ENCODE measurements around the gene MGAT4A.
"Not testable (repeated sequence)": the region's sequence is repeated elsewhere in the genome, so short reads cannot be mapped to it uniquely, and the experiment has no call there.

The MGAT4A gene

GRCh38 chr2:98730053-98730706, 752 bp downstream of the MGAT4A start:
- peak; percentile 25 for DNase-seq (ENCODE audit: low read depth, low spot score)

GRCh38 chr2:98729652-98730051, 1.3 kb downstream of the MGAT4A start:
- DNase-seq (ENCODE audit: low read depth, low spot score), result no peak

DNA sequence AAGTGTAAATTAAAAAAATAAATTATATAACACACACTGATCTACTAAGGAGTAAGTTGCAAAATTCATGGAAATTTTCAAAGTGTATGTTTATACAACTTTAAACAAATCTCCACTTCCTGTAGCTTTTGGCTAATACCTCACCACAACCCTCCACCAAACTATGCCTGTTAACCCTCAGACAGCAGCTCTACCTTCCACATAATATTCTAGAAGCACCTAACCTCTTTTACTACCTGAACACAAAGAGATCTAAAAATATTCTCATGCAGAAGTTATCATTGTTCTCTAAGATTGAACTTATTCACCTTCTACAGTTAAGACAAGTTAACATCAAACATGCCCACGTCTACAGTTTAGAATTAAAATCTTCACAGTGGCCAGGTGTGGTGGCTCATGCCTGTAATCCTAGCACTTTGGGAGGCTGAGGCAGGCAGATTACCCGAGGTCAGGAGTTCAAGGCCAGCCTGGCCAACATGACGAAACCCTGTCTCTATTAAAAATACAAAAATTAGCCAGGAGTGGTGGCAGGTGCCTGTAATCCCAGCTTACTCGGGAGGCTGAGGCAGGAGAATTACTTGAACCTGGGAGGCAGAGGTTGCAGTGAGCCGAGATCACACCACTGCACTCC, 2.7 kb downstream of the MGAT4A start:
- DNase-seq (ENCODE audit: low read depth, low spot score), result not testable (repeated sequence)

GRCh38 chr2:98727369-98728087, 3.4 kb downstream of the MGAT4A start:
- no peak for DNase-seq (ENCODE audit: low read depth, low spot score)

- no peak for DNase-seq (ENCODE audit: low read depth, low spot score)
These were observed 4.1 kb downstream of the MGAT4A start for GRCh38 chr2:98726735-98727368.

DNA sequence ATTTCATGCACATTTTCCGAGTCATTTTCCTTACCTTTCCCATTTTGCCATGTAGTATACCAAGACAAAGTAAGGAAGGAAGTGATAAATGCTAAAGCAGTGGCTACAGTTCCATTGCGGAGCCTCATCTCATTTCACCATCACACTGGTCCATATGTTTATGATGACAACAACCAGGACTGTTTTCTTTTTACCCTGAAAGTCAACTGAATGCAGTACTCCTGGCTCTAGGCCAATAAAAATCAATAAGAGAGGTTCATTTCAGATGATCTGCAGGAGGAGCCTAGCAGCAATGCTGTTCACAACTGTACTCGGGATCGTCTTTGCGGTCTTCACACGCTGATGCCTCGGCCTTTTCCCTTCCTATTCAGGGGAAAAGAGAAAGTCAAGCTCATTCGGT, 4.7 kb downstream of the MGAT4A start:
- DNase-seq (ENCODE audit: low read depth, low spot score), result no peak

GRCh38 chr2:98720286-98720685, 10.6 kb downstream of the MGAT4A start:
- no peak for DNase-seq (ENCODE audit: low read depth, low spot score)

- no peak for DNase-seq (ENCODE audit: low read depth, low spot score)
These were observed 13.3 kb downstream of the MGAT4A start for GRCh38 chr2:98717621-98718020.

GRCh38 chr2:98716786-98717185, 14.1 kb downstream of the MGAT4A start:
- DNase-seq (ENCODE audit: low read depth, low spot score), result no peak

DNA sequence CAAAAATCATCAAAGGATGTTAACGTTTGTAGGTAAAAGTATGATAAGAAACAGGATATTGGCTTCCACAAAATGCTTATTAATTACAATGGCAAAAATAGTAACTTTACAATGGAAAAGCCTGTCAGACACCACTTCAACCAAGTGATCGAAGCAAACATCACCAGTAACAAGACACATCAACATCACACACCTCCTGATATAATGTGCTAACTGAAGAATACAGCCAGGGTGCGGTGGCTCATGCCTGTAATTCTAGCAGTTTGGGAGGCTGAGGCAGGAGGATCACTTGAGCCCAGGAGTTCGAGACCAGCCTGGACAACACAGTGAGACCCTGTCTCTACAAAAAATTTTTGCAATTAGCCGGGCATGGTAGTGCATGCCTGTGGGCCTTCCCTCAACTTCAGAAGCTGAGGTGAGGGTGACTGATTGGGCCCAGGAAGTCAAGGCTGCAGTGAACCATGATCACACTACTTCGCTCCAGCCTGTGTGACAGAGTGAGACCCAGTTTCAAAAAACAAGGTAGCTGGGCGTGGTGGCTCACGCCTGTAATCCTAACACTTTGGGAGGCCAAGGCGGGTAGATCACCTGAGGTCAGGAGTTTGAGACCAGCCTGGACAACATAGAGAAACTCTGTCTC, 15.0 kb downstream of the MGAT4A start:
- no peak for DNase-seq (ENCODE audit: low read depth, low spot score)

DNA sequence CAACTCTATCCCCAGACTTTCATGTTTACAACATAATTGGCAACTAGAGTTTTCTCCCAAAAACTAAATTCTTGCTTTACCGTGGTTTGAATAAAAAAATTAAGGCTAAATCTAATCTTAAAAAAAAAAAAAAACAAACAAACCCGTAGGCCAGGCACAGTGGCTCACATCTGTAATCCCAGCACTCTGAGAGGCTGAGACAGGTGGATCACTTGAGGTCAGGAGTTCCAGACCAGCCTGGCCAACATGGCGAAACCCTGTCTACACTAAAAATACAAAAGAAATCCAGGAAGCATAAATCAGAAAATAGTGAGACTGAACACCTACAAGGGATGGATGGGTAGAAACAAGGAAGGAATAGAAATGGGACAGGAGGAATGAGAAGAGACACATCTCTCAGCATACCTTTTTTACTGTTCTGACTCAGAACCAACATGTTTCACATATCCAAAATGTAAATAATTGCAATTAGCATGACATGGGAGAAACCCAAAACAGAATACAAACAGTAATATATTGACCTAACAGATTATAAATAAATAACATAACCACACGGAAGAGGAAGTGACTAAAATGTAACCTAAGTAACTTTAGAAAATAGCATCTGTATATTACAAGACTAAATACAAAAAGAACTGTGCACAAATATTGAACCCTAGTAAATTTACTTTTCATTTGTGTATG, 17.5 kb downstream of the MGAT4A start:
- DNase-seq (ENCODE audit: low read depth, low spot score), result no peak

DNA sequence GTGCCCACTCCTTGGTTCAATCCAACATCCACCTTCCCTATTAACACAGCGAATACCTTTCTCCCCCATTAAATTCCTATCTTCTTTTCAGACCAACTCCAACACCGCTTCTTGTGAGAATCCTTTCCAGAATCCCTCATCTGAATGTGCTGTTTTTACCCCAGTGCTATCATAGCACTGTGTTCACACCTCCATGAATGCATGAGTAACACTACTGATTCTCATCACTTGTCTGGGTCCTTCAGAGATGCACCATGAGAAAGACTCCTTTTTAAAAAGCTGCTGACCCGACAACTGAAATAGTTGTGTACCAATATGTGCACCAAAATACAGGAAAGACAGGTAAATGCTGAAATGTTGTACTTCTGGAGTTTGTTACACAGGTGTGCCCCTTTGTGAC, 18.8 kb downstream of the MGAT4A start:
- DNase-seq (ENCODE audit: low read depth, low spot score), result no peak

GRCh38 chr2:98711506-98711905, 19.4 kb downstream of the MGAT4A start:
- no peak for DNase-seq (ENCODE audit: low read depth, low spot score)

GRCh38 chr2:98710734-98711133, 20.2 kb downstream of the MGAT4A start:
- DNase-seq (ENCODE audit: low read depth, low spot score), result no peak

GRCh38 chr2:98709535-98709934, 21.4 kb downstream of the MGAT4A start:
- no peak for DNase-seq (ENCODE audit: low read depth, low spot score)

DNA sequence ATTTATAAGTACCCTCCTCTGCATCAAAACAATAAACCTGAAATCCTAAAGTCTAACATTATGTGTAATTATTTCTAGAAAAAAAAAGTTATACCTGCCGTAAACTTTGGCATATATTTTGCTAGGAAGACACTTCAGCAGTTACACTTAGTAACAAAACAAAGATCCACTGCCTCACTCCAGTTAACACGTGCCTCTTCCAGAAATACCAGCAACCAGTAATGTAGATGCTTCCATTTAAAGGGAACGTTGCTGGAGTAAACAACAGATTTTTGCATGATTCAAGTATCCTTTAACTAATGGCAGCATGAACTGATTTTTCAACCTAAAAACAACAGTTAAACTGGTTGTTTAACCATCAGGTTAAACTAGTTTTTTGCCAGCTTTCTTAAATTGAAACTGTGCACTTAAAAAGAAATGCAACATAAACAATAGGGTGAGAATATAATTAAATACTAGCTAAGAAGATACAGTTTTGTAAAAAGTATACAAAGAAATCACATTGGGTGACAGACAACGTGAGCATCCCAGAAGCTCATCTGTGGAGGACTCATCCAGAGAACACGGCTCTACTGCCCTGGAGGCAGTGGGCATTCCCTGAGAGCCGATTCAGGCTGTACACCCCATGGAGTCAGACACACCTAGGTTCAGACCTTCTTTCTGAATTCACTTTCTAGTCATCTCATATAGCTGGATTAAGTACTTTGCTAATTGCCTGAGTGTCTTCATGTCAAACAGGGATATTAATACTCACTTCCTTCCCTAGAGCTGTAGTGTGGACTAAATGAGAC, 22.3 kb downstream of the MGAT4A start:
- DNase-seq (ENCODE audit: low read depth, low spot score), result no peak

- no peak for DNase-seq (ENCODE audit: low read depth, low spot score)
These were observed 24.3 kb downstream of the MGAT4A start for GRCh38 chr2:98706591-98706990.

GRCh38 chr2:98705333-98705617, 25.7 kb downstream of the MGAT4A start:
- DNase-seq (ENCODE audit: low read depth, low spot score), result no peak

- no peak for DNase-seq (ENCODE audit: low read depth, low spot score)
These were observed 26.2 kb downstream of the MGAT4A start for GRCh38 chr2:98704499-98705332.

DNA sequence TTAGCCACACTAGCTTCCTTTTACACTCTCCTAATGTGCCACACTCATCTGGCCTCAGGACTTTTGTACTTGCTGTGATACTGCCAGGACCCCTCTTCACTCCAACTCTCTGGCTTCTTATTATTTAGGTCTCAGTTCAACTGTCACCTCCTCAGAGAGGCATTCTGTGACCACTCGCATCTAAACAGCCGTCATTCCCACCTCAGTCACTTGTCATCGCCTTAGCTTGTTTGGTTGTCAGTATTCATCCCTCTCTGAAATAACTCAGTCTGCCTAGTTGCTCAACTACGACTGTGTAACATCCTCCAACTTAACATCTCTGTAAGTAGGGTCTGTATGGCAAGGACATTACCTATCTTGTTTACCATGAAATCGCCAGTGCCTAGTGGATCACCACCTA, 27.2 kb downstream of the MGAT4A start:
- DNase-seq (ENCODE audit: low read depth, low spot score), result no peak
